Measurements from ENCODE around the gene ACTR6.

ACTR6 gene

GRCh38 chr12:100268835-100269564 is 68.4 kb downstream of the ACTR6 start:
- DNase-seq, result no peak

DNA sequence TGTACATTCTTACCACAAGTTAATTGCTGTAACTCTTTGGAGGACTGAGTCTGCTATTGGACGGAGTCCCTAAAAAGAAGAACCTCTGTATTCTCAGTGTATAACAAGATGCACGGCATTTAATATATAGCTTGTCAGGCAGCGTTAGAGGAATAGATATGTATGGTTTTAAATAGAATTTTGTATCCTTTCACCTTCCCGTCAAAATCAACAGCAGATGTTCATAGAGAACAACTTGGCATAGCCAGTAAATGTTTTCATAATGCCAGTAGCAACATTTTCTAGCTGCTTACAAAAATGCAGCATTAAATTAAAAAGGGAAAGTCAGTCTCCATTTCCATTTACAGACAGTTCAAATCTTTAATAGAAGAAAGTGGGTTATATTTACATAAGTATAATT is 73.2 kb downstream of the ACTR6 start:
- DNase-seq, result no peak

All from stimulated activated CD4-positive, alpha-beta T cell treated with anti-CD3 and anti-CD28 coated beads, Interleukin-2, amount 100 ng/mL, for 48 hours (primary cell).